Stimulated activated CD4-positive, alpha-beta T cell treated with anti-CD3 and anti-CD28 coated beads, Interleukin-12 subunit alpha, Interleukin-12 subunit beta, amount 100 ng/mL, for 48 hours (primary cell): Measurements from ENCODE around the gene PTCD3.

Experiments used
- DNase-seq, 3 donors: peaks; one replicate each; pipeline ENCODE4 v3.0.0-alpha.2; 2020; ENCODE audit warnings: low read depth in 2 of 3, low spot score in 1 of 3

Gene PTCD3

GRCh38 chr2:86143307-86143706 lies 37.3 kb downstream of the PTCD3 start:
- DNase-seq: no peak

DNA sequence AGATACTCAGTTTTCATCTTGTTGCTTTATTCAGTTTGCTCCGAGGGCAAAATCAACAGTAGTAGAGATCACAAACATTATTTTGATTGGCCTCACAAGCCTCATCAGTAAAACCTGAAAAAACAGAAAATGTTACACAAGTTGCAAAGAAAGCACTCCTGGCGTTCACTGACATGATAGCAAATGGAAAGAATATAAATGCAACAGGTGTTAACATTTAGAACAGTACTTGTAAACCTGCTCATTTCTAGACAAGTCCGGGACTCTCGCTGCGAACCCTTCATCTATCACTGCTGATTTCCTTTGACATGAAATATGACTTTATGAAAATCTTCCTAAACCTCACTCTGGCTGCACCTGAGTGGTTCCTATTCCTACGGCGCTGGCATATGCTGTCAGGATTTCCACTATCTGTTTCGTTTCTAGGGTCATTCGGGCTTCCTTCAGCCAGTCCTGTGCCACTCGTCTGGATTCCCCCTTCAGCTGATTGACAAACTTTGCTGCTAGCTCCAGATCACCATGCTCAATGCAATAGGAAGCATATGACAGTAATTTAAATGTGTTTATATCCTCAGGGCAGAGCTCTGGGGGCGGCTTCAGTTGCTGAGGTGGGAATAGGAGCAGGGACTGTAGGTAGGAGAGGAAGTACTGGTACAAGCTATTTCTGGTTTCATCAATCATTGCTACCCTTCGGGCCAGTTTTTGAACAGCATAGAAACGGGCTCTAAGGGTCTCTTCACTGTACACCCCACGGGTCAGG lies 38.1 kb downstream of the PTCD3 start:
- no peak for DNase-seq

GRCh38 chr2:86147793-86148192 lies 41.8 kb downstream of the PTCD3 start:
- DNase-seq: no peak

GRCh38 chr2:86150502-86150901 lies 44.5 kb downstream of the PTCD3 start:
- no peak for DNase-seq

- no peak for DNase-seq
Measured at GRCh38 chr2:86157009-86157556, 51.0 kb downstream of the PTCD3 start.

DNA sequence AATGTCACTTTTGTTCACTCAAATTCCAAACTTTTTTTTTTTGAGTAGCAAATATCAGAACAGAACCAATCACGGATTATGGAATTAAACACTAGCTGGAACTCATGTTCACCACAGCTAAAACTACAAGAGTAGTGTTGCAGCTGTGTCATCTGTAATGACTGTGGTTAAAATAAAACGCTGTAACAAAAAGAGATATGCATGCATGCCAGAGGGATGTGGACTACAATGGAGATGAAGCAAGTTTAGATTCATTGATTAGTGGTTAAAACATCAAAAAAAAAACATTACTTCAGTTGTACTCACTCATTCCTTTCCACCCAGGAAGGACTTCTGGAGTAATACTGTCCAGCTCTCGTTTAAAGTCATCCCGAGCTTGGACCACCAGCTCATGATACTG lies 52.3 kb downstream of the PTCD3 start:
- DNase-seq: no peak

DNA sequence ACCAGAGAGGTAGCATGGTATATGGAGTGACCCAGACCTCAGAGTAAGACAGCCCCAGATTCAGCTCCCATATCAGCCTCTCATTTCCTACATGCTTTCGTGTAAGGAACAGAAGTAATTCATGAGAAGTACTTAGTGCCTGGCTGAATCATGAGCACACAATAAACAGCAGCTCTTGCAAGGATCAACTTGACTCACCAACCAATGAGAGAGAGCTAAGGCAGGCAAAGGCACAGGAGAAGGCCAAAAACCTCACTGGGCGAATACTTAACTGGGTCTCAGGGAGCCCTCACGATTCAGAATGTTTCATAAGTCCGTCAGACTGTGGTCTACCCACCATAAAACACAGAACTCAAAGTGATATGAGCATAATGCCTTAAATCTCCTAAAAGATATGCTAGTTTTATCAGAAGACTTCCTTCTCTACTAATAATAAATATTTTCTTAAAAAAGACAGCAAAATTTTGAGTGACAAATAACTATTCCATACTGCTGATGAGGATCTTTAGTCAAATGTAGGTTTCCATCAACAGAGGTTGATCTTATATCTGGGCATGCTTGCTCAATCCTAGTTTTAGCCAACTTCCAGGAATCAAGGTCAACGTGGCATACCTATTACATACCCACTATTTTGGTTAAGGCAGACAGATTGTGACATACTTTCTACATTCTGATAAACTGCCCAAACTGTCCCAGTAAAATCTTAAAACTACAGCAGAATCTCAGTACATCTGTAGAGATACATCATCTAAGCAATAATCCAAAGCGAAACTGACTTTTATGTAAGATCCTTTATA lies 54.3 kb downstream of the PTCD3 start:
- DNase-seq: no peak

GRCh38 chr2:86170449-86170848 lies 64.4 kb downstream of the PTCD3 start:
- no peak for DNase-seq

DNA sequence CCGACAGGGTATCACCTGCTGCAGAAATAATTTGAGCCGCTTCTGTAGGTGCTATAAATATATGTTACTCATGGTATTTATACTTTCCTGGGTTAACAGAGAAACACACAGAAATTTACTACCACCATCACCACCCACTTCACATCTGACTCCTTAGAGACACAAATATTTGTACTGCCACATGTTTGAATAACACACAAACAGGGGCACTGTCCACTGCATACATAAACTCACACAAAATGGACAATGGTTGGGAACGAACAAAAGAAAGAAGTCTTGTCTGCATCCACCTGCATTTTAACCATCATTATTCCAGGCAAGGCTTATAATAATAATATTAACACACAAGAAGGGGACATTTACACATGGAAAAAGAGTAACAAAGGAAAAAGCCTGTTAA lies 65.3 kb downstream of the PTCD3 start:
- no peak for DNase-seq

GRCh38 chr2:86172610-86173009 lies 66.6 kb downstream of the PTCD3 start:
- no peak for DNase-seq

DNA sequence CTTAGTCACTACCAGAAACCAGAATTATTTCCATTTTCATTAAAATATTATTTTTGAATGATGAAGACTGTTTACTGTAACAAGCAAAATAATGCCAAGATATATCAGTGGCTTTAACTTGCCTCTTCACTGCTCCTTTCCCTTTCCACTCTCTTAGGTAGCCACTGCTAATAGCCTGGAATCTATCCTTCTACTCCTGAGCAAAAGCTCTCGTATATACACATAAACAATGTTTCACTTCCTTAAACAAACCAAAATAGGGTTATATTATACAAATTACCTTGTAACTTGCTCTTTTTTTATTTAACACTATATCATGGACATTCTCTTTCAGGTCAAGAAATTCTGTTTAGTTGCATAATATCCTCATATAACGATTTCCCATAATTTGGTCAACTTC lies 68.4 kb downstream of the PTCD3 start:
- DNase-seq: no peak

DNA sequence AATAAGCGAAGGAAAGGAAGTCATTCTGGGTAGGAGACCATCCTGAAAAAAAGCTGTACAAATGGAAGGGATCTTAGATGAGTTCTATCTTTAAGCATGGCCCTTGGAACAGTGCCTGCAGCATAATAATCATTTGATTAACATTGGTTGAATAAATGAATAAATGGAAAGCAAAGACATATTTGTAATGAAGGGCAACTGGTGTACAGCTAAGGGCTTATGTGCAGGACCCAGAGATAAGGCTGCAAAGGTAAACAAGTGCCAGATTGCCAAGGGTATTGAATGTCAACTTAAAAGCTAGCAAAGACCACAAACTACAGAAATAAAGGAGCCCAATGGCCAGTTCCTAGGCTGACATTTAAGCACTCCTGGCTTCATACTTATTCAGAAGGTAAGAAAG lies 69.8 kb downstream of the PTCD3 start:
- no peak for DNase-seq

GRCh38 chr2:86176597-86176996 lies 70.6 kb downstream of the PTCD3 start:
- no peak for DNase-seq

DNA sequence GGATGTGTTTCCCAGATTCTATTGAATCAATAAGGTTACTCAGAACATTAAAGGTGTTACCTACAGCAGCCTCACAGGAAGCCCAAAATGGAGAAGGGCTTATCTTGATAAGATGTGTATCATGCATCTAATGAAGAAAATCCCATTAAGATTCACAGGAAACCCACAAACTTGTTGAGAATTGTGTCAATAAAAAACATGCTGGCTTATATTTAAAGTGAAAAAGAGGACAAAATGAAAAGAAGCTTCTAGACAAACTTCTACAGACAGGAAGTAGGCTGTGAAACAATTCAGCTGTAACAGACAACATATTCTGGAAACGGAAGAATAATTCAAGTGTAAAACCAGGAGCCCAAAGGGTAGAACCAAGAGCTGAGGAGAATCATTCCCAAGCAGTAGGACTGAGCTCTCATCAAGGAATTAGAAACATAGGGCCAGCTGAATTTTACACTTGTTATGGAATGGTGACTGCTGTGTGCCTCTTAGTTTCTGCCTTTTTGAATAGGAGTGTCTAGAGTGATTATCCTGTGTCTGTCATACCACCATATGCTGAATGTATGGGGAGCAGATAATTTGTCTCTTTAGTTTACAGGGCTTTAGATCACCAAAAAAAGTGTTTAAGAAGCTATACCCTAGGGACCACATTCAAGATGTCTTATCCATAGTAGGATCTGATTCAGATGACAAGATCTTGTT lies 79.6 kb downstream of the PTCD3 start:
- DNase-seq: no peak

DNA sequence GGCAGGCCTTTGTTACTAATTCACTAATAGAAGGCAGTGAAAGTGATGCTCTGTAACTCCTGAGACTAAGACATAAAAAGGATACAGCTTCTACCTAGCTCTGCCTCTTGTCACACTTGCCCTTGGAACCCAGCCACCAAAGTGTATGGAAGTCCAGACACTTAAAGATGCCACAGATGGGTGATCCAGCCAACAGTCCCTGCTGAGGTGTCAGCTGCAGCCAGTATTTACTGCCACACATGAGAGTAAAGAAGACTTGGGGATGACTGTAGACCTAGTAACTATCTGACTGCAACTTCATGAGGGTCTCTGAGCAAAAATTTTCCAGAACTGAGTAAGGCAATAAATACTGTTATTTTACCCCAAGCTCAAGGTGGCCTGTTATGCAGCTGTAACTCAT lies 80.4 kb downstream of the PTCD3 start:
- DNase-seq: no peak

DNA sequence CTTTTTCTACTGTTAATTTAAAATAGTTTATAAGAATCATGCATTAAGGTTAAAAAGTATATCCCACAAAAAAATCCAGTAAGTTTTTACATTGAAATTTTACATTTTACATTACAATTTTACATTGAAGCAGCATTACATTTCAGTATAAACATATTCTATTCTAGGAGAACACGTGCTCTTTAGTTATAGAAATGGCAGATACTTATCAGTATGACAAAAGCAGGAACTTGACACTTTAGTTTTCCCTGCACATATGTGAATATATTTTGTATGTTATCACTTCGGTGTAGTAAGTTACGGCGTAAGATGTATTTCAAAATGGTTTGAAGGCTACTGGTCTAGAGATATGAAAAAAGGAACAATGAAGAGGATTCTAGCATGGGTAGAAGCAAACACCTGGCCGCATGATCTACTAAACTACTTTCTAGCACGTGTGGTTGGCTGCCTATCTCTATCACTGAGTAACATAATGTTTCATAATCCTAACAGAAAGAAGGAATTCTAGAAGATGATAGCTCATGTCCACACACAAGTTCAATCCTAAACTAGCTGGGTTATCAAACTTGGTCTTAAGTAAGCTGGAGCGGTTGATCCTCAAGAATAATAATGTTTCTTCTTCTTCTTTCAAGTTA lies 83.9 kb downstream of the PTCD3 start:
- DNase-seq: no peak
